Thoracic aorta (tissue), 2 donors: Measurements from ENCODE around the gene EIF2B4. TPM values are rescaled to one million over a fixed set of nuclear protein-coding genes. Genes with fewer than 3 reads are reported as not detected.

ENCODE experiments used
- ATAC-seq: fragments of 150-250 bp; one replicate; pipeline ENCODE4 v1.8.0; 2017; ENCODE audit warnings: low read depth; ENCODE audit not compliant: insufficient number of reproducible peaks, low FRiP score
- DNase-seq: peaks from one replicate; pipeline ENCODE4 v3.0.0-alpha.2; 2020; ENCODE audit warnings: low spot score
- H3K27ac ChIP-seq, 2 donors: fragments of 200-600 bp; sonication (generic); 1 replicate in 1 of 2; 2 replicates in 1 of 2; pipeline ENCODE4 v1.5.1; 2016; ENCODE audit warnings: mild to moderate bottlenecking in 2 of 2, moderate library complexity in 2 of 2
- H3K27me3 ChIP-seq: fragments of 200-600 bp; sonication (generic); replicated peaks from 2 replicates; pipeline ENCODE4 v1.6.0; 2016; ENCODE audit warnings: mild to moderate bottlenecking; ENCODE audit not compliant: insufficient read depth
- H3K36me3 ChIP-seq: fragments of 200-600 bp; sonication (generic); one replicate; pipeline ENCODE4 v1.5.1; 2016
- H3K4me1 ChIP-seq, 2 donors: fragments of 200-600 bp; sonication (generic); 1 replicate in 1 of 2; 2 replicates in 1 of 2; pipeline versions ENCODE4 v1.5.1 to v1.6.0; 2016; ENCODE audit warnings: low read depth in 2 of 2, mild to moderate bottlenecking in 1 of 2; ENCODE audit not compliant: control insufficient read depth in 1 of 2
- H3K4me3 ChIP-seq: fragments of 200-600 bp; sonication (generic); 2 replicates; pipeline ENCODE4 v1.5.1; 2016; ENCODE audit warnings: mild to moderate bottlenecking
- H3K9me3 ChIP-seq: fragments of 200-600 bp; sonication (generic); 2 replicates; pipeline ENCODE4 v1.5.1; 2016
- CTCF ChIP-seq: fragments of 200-600 bp; sonication (generic); IDR thresholded peaks from one replicate; pipeline ENCODE4 v1.5.1; 2019; ENCODE audit warnings: antibody characterized with exemption
- total RNA-seq, 2 donors: library from RNA; depleted of rRNA; stranded (reverse); fragments of >200 nt; gene quantifications; one replicate each; pipeline versions ENCODE4 v1.1.0 to v1.2.3, GENCODE V29; 2016

EIF2B4 gene
- total RNA-seq, 2 donors from 2014 or later: 31.5 to 55.4 TPM

GRCh38 chr2:27315122-27315521 lies 55.0 kb downstream of the EIF2B4 start:
- H3K27me3 ChIP-seq: no peaks in the 10 kb centered on the region
- H3K9me3 ChIP-seq: no peaks in the 10 kb centered on the region
- no peaks in the 10 kb centered on the region for H3K36me3 ChIP-seq
- no peak overlapping the region for H3K4me3 ChIP-seq
- ATAC-seq (no peak), DNase-seq (no peak)
- H3K4me1 ChIP-seq: no peaks in the 10 kb centered on the region
- H3K27ac ChIP-seq: no peak overlapping the region
- no peak for TF ChIP-seq CTCF

- no peak overlapping the region for H3K27ac ChIP-seq
- H3K4me1 ChIP-seq: no peaks in the 10 kb centered on the region
- DNase-seq (no peak), ATAC-seq (no peak)
- H3K36me3 ChIP-seq: no peaks in the 10 kb centered on the region
- TF ChIP-seq CTCF: no peak
- H3K4me3 ChIP-seq: no peak overlapping the region
- no peaks in the 10 kb centered on the region for H3K9me3 ChIP-seq
- no peaks in the 10 kb centered on the region for H3K27me3 ChIP-seq
Measured at GRCh38 chr2:27314709-27315108, 55.4 kb downstream of the EIF2B4 start.

Other genes with a start within 250 kb of the EIF2B4 start
- gene ABHD1, start 246.5 kb downstream of the EIF2B4 start, total RNA-seq: under 1 TPM in 1 of 2 donors, not detected in 1; 0.27 TPM
- 10 to 100 TPM; 64.3 to 92.3 TPM for gene PREB, start 235.7 kb downstream of the EIF2B4 start, total RNA-seq
- gene PRR30, start 230.9 kb downstream of the EIF2B4 start, total RNA-seq: not detected
- gene TCF23, start 221.3 kb downstream of the EIF2B4 start, total RNA-seq: not detected
- 100 to 1,000 TPM in 1 of 2 donors, 10 to 100 TPM in 1; 90.0 to 174 TPM for gene ATRAID, start 158.3 kb downstream of the EIF2B4 start, total RNA-seq
- 10 to 100 TPM; 26.0 to 51.2 TPM for gene SLC5A6, start 158.1 kb downstream of the EIF2B4 start, total RNA-seq
- gene CAD, start 153.0 kb downstream of the EIF2B4 start, total RNA-seq: 10 to 100 TPM; 16.2 to 25.0 TPM
- 1 to 10 TPM; 4.4 to 8.5 TPM for gene SLC30A3, start 107.3 kb downstream of the EIF2B4 start, total RNA-seq
- under 1 TPM in 1 of 2 donors, not detected in 1; 0.68 TPM for gene DNAJC5G, start 94.9 kb downstream of the EIF2B4 start, total RNA-seq
- 1 to 10 TPM in 1 of 2 donors, under 1 TPM in 1; 0.41 to 2.5 TPM for gene TRIM54, start 87.9 kb downstream of the EIF2B4 start, total RNA-seq
- 1 to 10 TPM in 1 of 2 donors, not detected in 1; 1.8 TPM for gene UCN, start 61.9 kb downstream of the EIF2B4 start, total RNA-seq
- gene MPV17, start 47.2 kb downstream of the EIF2B4 start, total RNA-seq: 10 to 100 TPM; 58.1 to 68.1 TPM
- 10 to 100 TPM; 56.6 to 58.8 TPM for gene GTF3C2, start 13.6 kb downstream of the EIF2B4 start, total RNA-seq
- gene SNX17, start 278 bp upstream of the EIF2B4 start, total RNA-seq: 100 to 1,000 TPM in 1 of 2 donors, 10 to 100 TPM in 1; 84.4 to 133 TPM
- 10 to 100 TPM; 10.7 to 10.9 TPM for gene ZNF513, start 10.4 kb upstream of the EIF2B4 start, total RNA-seq
- gene PPM1G, start 39.3 kb upstream of the EIF2B4 start, total RNA-seq: 10 to 100 TPM; 50.2 to 50.4 TPM
- 10 to 100 TPM; 61.5 to 77.7 TPM for gene NRBP1, start 58.3 kb upstream of the EIF2B4 start, total RNA-seq
- under 1 TPM in 1 of 2 donors, not detected in 1; 0.68 TPM for gene KRTCAP3, start 72.0 kb upstream of the EIF2B4 start, total RNA-seq
- gene IFT172, start 119.4 kb upstream of the EIF2B4 start, total RNA-seq: 10 to 100 TPM; 33.0 to 45.6 TPM
- gene FNDC4, start 124.9 kb upstream of the EIF2B4 start, total RNA-seq: 10 to 100 TPM; 32.9 to 37.1 TPM
- gene GCKR, start 126.5 kb upstream of the EIF2B4 start, total RNA-seq: 1 to 10 TPM; 1.8 to 5.7 TPM
- gene ZNF512, start 212.7 kb upstream of the EIF2B4 start, total RNA-seq: 10 to 100 TPM; 16.8 to 62.5 TPM